GM23338 (cell line): ENCODE measurements around the gene ROR1.

Experiments
- CREB1 ChIP-seq: fragments of 250-450 bp; sonication (Bioruptor Pico); IDR thresholded peaks from 2 replicates; pipeline ENCODE4 v1.5.0; 2020; ENCODE audit warnings: low read depth, mild to moderate bottlenecking, moderate library complexity
- CTCF ChIP-seq, 2 experiments: fragments of 200-600 bp in 1 of 2; sonication (generic) in 1 of 2; conservative IDR thresholded peaks; 2 replicates each; pipeline versions ENCODE4 v1.5.1 to v1.6.1; 2016 to 2017; ENCODE audit warnings: antibody characterized with exemption in 2 of 2, low read depth in 2 of 2, mild to moderate bottlenecking in 2 of 2, moderate library complexity in 1 of 2
- EZH2 ChIP-seq: fragments of 200-600 bp; sonication (generic); IDR thresholded peaks from one replicate; pipeline ENCODE4 v1.8.0; 2017; ENCODE audit warnings: antibody characterized with exemption, mild to moderate bottlenecking, low read depth; ENCODE audit not compliant: unreplicated experiment
- NANOG ChIP-seq: IDR thresholded peaks from 2 replicates; pipeline ENCODE4 v1.6.1; 2016; ENCODE audit warnings: antibody characterized with exemption, borderline replicate concordance
- POLR2AphosphoS5 ChIP-seq: IDR thresholded peaks from 2 replicates; pipeline ENCODE4 v1.6.1; 2016; ENCODE audit warnings: antibody characterized with exemption, low read depth

- TF ChIP-seq CTCF (conservative IDR thresholded peaks at IDR 0.05; ENCODE audit: low read depth in 2 of 2) (no peak), EZH2 (no peak), POLR2AphosphoS5 (no peak), CREB1 (CRISPR knock-in tag) (no peak), NANOG (no peak)
These were observed 57.6 kb downstream of the ROR1 start for GRCh38 chr1:63831409-63831808.
